Activated T-helper 1 cell treated with Interleukin-2 at 50 U/mL for 16 hours (primary cell): ENCODE results near the gene LGI2.

Source experiments
- DNase-seq: peaks from one replicate; pipeline ENCODE4 v3.0.0-alpha.2; 2020; ENCODE audit warnings: low read depth

LGI2 gene

DNA sequence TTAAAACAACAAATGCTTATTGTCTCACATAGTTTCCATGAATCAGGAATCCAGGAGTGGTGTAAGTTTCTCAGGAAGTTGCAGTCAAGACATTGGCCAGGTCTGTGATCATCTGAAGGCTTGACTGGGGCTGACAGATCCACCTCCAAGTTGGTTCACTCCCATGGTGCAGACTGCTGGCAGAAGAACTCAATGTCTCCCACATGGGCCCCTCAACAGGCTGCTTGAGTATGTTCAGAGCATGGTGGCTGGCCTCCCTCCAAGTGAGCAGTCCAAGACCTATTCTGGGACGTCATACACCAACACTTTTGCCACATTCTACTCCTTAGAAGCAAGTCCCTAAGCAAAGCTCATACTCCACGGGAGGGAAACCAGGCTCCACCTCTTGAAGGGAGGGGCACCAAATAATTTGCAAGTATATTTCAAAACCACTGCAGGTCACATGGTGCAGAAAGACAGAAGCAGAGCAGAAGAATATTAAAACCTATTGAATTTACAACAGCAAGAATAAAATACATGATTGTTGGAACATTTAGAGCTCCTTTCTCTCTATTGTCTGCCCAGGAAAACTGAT, 35.3 kb downstream of the LGI2 start:
- DNase-seq = no peak

DNA sequence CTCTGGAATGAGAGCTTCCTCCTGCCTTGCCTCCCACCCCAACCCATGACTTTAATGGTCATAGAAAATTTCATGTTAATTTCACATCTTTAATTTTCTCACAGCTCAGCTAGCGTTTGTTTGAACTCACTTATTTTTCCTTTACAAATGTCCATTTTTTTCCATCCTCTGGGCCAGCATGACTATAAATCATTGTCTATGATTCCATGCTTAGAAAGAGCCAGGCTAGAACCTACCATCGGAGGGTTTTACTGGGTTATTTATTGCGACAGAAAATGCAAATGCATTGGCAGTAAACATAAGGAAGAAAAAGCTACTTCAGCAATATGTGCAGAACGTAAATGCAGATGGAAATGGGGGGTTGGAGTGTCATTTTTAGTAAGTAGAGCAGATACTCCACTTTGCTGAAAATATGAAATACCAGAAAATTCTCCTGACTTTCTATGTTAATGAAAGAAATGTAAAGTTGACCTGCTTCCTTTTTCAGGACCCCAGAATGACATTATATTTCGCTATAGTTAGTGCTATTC, 37.1 kb downstream of the LGI2 start:
- no peak for DNase-seq

DNA sequence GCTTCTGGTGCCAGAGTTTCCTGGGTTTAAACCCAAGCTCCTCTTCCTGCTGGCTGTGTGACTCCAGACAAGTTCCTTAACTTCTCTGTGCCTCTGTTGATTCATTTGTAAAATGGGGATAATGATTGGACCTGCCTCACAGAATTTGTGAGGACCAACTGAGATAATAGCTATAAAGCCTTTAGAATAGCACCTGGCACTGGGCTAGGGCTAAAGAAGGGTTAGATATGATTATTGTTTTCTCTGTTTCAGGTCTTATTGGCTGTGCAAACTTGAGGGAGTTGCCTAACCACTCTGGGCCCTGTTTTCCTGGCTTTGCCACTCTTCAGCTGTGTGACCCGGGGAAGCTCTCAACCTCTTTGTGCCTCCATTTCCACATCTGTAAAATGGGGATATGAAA, 37.8 kb downstream of the LGI2 start:
- no peak for DNase-seq

DNA sequence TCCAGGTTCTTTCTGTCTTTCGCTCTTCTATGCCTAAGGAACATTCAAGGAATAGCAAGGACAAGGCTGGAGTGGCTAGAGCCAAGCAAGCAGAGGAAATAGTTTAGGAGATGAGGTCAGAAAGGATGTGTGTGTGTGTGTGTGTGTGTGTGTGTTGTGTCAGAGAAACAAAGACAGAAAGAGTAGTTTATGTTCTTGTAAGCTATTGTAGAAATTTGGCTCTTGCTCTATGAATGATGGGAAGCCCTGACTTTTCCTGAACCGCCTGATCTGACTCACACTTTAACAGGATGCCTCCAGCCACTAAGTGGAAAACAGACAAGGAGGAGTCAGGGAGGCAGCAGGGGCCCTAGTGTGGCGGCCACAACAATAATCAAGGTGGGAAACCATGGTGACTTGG, 39.7 kb downstream of the LGI2 start:
- DNase-seq = no peak

DNA sequence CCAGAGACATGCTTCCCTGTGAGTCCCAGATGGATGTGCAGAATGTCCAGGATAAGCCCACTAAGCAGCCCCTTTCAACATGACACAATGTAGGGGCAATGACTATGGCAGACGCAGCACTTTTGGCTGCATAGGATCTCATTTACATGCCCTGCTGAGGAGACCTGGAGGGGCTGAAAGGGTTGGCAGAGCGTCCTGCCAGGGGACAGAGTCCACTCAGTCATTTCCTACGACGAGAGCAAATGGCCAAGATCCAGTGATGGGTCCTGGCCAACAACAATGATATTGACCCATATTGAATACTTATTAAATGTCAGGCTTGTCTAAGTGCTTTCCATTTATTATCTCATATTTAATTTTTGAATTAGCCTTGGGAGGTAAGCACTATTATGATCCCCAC, 41.4 kb downstream of the LGI2 start:
- no peak for DNase-seq

DNA sequence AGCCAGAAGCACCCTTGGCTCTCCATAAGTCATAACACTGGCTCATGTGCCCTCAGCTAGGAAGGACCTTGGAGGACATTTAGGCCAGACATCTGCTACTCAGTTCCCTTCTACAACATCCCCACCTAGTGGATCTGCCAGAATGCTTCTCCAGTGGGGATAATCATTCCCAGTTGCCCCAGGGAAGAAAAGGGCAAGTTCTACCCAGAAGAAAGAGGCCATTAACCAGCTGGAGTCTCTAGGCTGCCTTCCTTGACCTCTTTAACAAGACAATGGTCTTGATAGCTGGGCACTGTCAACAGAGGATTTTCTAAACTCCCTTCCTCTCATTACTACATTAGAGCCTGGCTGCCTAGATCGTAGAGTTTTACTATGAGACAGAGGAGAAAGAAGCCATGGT, 42.0 kb downstream of the LGI2 start:
- DNase-seq = no peak

DNA sequence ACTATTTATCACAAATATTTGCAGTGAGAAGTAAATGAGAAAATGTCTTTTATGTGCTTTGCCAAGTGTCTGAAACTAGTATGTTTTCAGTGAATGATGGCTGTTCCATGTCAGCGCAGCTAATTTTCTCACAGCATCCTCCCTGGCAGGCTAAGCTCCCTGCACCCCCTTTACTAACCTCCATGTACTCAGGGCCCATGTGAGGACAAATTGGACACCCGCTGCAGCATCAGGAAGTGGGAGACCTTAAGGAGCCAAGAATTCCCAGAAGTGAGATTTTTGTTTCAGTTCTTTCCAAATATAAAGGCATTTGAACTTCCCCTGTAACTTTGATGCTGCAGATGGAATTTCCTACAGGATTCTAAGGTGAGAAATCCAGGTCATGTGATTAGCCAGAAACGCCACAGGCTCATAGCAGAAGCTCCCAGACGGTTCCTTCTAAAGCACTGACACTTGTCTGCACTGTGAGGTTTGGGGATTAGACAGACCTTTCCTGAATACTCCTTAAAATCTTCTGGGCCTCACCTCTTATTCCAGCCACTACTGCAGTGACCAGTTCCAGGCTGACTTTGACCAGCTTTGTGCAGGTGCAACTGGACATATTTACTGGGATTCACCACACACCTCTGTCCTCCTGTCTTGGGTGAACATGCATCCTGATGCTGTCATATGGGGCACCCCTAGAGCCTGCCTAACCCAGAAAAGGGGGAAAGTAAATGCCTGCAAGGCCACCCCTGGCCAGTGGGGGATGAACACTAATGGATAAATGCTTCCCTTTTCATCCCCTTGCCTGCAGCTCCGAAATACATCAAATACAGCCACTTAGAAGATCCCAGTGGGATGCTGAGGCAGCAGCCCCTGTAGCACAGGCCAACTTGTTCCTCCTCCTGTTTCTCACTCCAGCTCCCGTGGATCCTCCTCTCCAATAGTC, 45.9 kb downstream of the LGI2 start:
- DNase-seq = no peak

DNA sequence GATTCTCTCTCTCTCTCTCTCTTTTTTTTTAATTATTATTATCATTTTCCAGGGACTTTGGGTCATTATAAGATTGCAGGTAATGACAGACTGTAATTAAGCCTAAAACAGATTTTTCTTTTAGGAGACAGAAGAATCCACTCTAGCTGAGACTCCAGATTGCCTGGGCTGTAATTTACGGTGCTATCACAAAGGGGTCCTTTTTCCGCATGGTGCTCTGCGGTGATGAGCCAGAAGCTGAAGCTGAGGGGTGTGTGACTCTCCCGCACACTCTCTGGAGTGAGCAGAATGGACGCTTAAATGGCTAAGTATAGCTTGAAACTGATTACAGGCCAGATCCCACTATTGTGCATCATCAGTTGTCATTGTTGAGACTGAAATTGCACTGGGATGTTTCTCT, 50.0 kb downstream of the LGI2 start:
- no peak for DNase-seq

DNA sequence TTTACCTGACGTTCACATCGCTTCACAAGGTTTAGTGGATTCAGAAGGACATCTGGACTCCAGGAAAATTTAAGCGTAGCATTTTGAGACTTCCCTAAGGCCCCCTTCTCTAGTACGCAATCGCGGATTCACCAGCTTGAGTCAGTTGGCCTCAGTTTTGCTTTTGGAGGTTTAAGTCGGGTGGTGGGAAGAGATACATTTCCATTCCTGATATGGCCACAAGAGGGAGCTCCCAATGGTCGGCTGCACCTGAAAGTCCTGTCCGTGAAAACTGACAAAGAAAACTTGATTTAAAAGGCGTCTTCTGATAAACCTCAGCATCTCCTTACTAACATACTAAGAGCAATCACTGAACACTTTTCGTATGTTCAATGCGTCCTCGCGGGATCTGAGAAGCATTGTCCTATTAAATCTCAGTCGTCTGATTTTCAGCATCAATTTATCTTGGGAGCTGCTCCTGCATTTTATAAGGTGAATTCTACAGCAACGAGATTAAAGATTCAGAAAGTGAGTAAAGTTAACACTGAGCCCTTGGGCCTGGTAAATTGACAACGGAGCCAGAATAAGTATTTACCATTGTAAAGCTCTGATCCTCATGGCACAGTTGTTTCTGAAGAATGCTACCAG, 50.6 kb downstream of the LGI2 start:
- DNase-seq = peak; percentile 7

DNA sequence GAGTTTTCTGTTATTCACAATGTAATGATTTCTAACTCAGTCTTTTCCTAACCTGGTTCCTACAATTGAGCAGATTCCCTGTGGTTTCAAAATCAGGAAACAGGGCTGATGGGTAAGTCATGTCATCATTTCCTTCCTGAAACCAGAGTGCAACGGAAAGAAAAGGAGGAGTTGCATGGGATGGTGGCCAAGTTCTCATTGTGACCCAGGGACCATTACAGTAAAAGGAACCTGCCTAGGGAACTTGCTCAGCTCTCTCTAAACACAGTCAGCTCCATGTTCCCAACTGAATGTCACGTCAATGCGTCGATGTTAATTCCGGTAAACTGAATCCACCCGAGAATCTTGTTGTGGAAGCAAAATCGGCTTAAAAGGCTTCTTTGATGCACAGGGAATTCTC, 51.2 kb downstream of the LGI2 start:
- no peak for DNase-seq

DNA sequence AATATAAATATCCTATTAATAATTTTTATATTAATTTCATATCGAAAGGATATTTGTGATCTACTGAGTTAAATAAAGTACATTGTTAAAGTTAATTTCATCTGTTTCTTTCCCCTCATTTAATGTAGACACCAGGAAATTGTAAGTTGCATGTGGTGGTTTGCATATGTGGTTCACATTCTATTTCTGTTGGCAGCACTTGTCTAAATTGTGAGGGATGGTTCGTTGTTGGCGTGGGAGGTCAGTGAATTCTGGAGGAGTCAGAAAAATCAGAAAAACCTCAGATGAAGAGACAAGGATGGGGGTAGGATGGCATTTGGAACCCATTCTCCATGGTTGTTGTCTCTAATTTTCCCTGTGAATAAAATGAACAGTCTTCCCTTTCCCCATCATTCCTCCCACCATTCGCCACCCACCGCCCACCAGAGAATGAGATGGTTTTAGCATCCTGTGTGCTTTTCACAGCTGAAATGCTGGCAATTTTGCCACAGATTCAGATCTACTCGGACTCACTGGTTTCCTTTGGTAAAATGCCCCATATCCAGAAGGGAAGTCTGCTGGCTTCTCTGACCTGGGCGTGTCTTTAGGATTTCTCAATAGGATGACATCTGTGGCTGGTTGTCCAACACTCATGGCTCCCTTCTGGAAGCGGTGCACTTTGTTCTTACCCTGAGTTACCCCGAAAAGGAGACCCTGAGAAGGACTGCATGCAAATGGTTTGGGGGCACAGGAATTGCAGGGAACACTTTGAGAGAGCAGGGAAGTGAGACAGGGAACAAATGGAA, 52.3 kb downstream of the LGI2 start:
- no peak for DNase-seq

DNA sequence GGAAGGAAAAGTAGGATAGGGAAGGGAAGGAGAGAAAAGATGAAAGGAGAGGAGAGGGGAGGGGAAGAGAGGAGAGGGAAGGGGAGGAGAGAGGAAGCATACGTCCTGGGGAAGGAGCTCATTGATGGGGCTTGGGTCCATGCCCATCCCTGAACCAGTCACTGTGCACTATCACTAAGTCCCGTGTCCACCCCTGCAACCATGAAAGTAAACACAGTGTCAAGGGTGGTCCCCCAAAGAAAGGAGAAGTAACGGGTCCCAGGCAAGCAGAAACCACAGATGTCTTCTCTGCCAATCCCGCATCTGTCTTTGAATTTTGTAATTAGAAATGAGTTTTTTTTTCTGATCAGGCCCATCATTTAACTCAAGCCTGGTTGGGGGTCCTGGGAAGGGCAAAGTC, 55.2 kb downstream of the LGI2 start:
- DNase-seq = no peak

DNA sequence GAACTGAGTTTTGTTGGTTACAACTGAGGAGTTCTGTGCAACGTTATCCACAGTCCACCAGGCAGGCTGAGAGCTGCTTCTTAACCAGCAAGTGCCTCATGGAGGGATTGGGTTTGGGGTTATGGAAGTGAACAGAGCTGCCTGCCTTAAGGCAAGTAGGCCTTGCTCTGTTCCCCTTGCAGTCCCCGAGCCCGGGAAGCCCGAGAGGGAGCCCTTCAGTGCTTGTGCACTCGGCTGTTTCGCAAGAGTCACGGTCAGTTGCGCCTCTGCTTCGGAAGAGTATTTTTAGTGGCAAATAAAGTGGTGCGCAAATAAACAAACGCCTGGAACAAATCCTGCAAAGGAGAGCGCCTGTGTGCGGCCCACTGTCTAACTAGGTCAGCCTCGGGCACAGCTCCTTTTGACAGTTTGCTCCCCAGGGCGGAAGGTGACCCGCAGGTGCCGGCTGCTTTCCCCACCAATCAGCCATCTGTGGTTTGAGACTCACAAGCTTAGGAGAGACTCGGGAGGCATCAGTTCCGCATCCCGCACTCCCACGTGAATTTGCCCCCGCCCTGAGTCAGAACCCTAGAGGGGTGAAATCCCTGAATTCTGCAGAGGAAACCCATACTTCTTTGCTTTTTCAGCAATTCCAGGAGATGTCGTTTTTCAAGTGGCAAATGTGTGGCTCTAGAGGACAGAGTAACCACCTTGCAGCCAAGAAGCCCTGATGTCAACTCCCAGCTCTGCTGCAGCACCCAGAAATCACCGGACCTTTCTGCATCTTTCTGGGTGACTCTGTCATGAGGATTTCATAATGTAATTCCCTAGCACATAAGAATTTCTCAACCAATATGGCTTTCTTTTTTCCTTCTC, 56.8 kb downstream of the LGI2 start:
- no peak for DNase-seq

DNA sequence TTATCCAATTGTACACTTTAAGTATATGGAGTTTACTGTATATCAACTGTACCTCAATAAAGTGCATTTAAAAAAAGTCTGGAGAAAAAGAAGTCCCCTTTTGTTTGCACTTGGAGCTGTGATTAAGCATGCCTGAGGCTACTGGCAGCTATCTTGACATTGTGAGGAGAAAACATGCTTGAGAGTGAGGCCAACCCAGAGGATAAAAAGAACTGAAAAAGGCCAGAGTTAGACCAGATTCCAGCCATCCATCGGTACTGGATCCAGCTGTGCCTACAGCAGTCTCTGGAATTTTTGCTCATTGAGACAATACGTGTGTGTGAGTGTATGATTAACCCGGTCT, 57.4 kb downstream of the LGI2 start:
- DNase-seq = no peak

DNA sequence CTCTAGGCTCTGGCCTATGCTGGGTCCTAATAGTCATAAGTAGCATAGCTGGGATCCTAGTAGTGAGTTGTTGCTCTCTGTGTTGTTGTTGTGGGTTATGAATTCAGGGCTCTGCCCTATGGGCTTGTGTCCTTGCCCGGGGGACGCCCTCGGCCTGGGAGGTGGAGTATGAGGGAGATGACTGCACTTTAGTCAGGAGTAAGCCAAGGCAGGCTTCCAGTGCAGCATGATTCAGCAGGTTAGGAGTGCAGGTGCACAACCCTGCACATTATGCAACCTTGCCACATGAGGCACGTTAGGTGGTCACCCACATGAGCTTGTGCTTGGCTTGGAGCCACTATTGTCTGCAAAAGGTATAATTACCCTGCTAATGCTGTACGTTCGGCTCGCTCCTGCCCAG, 59.6 kb downstream of the LGI2 start:
- DNase-seq = no peak

DNA sequence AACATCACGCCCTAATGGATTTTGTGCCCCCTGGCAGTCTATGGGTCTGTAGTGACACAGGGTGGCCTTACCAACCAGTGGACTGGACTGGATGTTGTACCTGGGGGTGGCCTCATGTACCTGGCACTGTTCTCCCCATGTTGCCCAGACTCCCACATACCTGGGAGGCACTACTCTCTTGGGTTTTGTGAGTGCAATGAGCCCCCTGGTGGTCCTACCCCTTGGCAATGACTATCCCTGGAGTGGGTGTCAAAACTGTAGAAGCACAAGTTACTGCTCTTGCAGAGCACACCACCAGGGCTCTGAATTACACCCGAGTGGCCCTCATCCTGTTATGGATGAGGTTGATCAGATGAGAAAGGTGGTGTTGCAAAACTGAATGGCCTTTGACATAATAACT, 60.1 kb downstream of the LGI2 start:
- no peak for DNase-seq

DNA sequence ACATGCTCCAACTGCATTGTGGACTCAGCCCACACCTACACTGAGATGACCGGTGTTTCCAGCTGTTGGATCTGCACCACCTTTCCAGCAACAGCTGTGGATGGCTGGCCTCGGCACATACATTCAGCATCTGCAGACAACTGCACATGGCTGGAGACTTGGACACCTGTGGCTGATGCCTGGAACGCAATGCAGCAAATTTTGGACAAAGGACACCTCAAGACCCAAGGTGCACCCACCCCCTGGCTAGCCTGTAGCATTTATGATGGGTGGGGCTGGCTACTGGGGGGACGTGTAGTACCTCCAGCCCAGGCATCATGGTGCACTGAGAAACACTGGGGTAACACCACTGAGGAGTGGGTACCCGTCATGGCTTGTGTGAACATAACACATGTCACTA, 60.6 kb downstream of the LGI2 start:
- no peak for DNase-seq

DNA sequence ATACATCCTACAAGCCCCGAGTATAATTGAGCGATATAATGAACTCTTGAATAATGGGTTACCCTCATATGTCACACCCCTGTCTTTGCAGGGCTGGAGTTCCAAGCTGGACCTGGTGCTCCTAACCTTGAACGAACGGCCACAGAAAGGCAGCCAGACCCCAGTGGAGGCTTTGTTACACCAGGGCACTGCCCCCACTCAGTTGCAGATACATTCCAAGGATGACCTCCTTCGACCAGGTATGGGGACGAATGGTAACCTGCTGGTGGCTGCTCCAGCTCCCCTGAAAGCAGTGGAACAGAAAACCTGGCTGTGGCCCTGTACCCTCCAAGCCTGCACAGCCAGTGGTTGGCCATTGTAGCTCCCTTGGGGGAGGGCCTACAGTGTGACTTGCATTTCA, 61.3 kb downstream of the LGI2 start:
- DNase-seq = no peak

DNA sequence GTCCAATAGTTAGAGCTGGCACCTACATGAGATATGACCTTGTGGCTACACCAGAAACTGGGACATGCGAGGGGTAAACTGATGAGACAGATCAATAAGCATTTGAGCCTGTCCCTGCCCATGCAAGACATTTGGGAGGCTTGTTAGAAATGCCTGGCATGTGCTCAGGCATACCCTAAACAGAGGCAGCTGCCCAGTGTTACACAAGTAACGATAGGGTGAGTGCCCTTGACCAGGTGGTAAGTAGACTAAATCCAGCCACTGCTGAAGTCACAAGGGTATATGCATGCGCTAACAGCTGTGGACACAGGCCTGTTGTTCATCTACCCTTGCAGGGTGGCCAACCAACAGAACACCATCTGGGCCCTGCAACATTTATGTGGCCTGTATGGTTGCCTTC, 61.8 kb downstream of the LGI2 start:
- no peak for DNase-seq

DNA sequence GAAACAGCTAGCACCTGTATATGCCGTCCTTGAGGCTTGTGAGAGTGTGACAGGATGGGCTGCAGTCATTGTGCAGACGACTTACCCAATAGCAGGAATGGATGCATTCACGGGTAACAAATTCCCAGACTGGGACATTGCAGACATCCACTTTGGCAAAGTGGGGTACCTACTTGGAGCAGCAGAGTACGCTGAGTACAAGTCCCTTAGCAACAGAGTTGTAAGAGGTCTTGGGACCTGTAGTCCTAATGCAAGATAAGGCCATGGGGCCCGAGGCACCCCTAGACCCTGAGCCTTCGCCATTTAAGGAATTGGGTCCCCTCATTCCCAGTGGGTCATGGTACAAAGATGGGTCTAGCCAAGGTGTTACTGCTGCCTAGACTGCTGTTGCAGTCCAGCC, 62.5 kb downstream of the LGI2 start:
- DNase-seq = no peak

DNA sequence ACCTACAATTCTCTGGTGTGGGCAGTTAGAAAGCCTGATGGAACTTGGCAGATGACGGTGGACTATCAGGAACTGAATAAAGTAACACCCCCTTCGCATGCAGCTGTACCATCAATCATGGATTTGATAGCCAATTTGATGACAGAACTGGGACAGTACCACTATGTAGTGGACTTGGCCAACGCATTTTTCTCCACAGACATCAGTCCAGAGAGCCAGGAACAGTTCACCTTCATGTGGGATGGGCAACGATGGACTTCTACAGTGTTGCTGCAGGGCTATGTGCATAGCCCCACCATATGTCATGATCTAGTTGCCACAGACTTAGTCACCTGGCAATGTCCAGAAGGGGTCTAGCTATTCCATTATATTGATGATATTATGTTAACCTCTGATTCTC, 63.4 kb downstream of the LGI2 start:
- no peak for DNase-seq

DNA sequence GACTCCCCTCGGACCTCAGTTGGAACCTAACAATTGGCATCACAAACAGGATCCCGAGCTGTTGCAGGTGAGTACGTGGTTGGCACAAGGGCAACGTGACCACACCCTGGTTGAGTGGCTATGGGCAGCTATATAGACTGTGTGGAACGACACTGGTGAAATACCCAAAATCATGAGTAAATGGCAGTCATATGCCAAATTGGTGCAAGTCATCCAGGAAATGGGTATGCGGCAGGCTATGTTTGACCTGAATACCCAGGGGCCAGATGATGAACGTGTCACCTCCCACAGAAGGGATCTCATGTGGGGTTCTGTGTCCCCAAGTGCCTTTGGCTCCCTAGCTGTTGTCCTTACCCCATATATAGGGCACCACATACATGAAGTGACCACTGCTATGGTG, 64.7 kb downstream of the LGI2 start:
- no peak for DNase-seq
